ENCODE data around the gene GBGT1. TPM values are rescaled to one million over a fixed set of nuclear protein-coding genes. Genes with fewer than 3 reads are reported as not detected.

The GBGT1 gene
- total RNA-seq, 1 donor from 2014 or later: 32.8 TPM

DNA sequence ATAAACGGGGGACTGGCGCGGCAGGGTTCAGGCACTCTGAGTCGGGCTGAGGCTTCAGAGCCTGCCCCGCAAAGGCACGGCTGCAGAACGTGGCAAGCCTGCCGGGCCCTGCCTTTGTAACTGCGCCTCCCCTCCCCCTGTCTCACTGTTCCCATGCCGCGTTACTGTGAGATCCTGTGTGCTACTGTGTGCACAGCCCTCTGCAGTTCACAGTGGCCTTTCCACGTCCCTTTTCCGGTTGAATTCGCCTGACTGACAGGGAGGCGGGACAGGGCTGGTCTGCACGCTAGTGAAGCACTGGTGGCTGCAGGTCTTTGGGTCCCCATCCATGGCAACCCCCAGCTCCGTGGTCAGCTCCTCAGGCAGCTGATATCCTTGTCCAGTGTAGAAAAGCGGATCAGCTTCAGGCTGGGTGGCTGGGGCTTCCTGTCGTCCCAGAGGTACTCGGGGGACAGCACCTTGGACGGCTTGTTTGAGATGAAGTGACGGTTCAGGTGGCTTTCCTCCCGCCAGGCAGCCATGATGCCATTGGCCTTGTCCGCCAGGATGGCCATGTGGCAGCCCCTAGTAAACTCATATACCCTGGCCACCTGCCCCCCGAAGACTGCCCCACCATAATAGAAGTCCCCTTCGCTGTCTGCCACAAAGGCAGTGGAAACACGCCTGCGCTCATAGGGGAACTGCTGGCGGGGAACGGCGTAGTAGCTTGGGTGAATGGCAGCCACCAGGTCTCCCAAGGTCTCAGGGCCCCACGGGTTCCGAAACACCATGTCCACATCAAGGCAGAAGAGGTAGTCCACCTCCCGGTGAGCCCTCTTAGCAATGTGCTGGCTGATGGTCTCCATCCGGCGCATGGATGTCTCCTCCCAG, 10.3 kb downstream of the GBGT1 start:
- Mint-ChIP-seq H3K9me3 (no peaks in the 10 kb centered on the region), H3K27ac (no peak overlapping the region), H3K4me1 (no peaks in the 10 kb centered on the region), H3K27me3 (ENCODE audit: low read depth) (no peaks in the 10 kb centered on the region), H3K4me3 (no peak overlapping the region), H3K36me3 (peaks cover 5% of the 10 kb centered on the region)
- TF ChIP-seq, protein P1, sequence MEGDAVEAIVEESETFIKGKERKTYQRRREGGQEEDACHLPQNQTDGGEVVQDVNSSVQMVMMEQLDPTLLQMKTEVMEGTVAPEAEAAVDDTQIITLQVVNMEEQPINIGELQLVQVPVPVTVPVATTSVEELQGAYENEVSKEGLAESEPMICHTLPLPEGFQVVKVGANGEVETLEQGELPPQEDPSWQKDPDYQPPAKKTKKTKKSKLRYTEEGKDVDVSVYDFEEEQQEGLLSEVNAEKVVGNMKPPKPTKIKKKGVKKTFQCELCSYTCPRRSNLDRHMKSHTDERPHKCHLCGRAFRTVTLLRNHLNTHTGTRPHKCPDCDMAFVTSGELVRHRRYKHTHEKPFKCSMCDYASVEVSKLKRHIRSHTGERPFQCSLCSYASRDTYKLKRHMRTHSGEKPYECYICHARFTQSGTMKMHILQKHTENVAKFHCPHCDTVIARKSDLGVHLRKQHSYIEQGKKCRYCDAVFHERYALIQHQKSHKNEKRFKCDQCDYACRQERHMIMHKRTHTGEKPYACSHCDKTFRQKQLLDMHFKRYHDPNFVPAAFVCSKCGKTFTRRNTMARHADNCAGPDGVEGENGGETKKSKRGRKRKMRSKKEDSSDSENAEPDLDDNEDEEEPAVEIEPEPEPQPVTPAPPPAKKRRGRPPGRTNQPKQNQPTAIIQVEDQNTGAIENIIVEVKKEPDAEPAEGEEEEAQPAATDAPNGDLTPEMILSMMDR (IDR thresholded peaks at IDR 0.05; ENCODE audit: unreplicated experiment): no peak
- DNase-seq (ENCODE audit: low spot score in 2 of 2, unreplicated experiment in 2 of 2): no peak

DNA sequence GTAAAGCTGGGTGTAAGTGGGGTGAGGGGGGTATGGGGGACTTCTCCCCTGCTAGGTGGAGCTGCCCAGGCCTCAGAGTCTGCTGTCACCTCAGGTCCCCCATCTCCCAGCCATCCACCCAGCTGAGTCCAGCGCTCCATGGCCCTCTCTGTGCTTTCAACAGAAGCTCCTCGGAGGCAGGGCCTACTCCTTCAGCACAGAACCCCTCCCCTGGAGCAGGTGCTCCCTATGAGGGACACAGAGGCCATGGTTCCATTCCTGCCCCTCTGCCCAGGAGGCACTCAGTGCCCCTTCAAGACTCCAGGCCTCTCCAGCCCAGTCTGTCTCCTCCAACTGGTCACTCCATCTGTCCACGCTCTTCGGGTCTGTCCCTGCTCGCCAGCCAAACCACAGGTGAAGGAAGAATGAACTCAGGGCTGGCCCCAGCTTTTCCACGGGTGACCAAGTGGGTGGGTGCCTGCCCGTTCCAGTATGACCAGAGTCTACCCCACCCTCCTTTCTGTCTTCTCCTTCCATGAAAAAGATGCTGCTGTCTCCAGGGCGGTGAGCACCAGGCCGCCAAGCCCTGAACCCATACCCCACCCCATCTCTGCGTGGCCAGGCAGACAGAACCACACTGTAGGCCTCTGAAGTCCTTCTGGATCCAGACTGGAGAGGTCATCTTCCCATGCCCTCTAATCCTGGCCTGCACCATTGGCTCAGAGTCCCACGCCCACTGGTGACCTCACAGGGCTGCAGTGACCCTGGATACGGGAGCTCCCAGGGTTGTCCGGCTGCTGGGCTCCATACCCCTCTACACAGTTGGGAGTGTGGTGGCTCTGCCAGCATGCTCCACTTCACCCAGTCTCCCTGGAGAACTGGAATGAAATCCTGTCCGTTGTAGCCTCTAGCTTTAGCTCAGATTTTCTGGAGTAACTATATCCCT, 11.9 kb downstream of the GBGT1 start:
- peaks cover 15% of the 10 kb centered on the region for H3K4me1 Mint-ChIP-seq
- TF ChIP-seq, protein P1 (IDR thresholded peaks at IDR 0.05; ENCODE audit: unreplicated experiment): no peak
- no peak overlapping the region for H3K4me3 Mint-ChIP-seq
- DNase-seq (ENCODE audit: low spot score in 2 of 2, unreplicated experiment in 2 of 2): no peak
- no peak overlapping the region for H3K27ac Mint-ChIP-seq
- H3K9me3 Mint-ChIP-seq: no peaks in the 10 kb centered on the region
- no peaks in the 10 kb centered on the region for H3K36me3 Mint-ChIP-seq
- H3K27me3 Mint-ChIP-seq (ENCODE audit: low read depth): no peaks in the 10 kb centered on the region

DNA sequence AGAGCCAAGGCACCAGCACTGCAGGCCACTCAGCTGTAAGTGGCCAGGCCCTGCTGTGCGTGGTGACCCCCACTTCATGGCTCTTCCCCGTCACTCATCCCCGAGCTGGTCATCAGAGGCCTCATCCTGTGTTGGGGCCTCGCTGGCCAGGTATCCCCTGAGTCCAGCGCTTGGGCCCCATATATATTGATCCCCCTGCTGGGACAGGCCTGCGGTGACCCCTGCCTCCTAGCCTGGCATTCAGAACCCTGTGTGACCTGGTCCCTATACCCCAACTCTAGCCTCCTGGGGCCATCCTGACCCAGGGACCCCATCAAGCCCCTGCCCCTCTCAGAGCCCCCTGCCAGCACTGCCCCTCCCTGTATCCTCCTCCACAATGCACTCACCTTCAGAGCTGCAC, 12.7 kb downstream of the GBGT1 start:
- TF ChIP-seq, protein P1 (IDR thresholded peaks at IDR 0.05; ENCODE audit: unreplicated experiment): no peak
- DNase-seq (ENCODE audit: low spot score in 2 of 2, unreplicated experiment in 2 of 2): no peak
- Mint-ChIP-seq H3K36me3 (no peaks in the 10 kb centered on the region), H3K4me1 (peaks cover 16% of the 10 kb centered on the region), H3K27ac (no peak overlapping the region), H3K9me3 (no peaks in the 10 kb centered on the region), H3K27me3 (ENCODE audit: low read depth) (no peaks in the 10 kb centered on the region), H3K4me3 (peak overlapping the region; percentile 36)

DNA sequence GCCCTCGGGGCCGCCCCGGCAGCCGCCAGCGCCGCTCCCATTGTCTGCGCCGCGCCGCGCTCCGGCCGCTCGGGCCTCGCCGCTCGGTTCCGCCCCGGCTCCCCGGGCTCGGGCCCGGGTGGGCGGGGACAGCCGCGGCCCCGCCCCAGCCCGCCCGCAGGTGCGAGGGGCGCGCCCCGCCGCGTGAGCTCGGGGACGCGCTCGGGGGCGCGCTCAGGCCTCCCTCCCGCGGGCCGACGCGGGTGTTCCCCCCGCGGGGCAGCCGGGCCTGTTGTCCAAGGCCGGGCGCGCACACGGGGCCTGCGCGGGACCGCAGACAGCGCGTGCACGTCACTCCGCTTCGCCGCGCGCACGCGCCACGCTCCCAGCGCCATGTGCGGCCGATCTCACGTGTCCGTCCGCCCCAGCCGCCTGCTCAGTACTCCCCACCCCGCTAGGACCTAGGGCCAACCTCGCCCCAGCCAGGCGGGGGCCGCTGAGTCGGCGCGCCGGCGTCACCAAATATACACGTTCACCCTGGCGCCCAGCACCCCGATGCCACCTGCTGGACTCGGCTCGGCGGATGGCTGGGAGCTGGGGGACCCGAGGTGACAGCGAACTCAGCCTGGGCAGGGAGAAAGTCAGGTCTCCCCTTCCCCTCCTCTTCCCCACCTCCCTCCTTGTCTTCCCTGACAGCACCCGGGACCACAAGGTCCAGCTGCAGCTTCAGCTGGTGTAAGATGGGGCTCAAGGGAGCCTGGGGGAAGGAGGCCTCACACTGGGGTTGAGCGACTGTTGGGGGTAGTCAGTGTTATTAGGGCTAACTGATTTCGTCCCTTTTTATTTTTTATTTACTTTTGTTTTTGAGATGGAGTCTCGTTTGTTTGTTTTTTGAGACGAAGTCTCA, 14.3 kb downstream of the GBGT1 start:
- Mint-ChIP-seq H3K36me3 (no peaks in the 10 kb centered on the region), H3K27ac (peak overlapping the region; percentile 56)

More for the DNA sequence above, 14.3 kb downstream of the GBGT1 start:
- Mint-ChIP-seq H3K9me3 (no peaks in the 10 kb centered on the region), H3K4me1 (peaks cover 27% of the 10 kb centered on the region), H3K27me3 (ENCODE audit: low read depth) (no peaks in the 10 kb centered on the region), H3K4me3 (peak overlapping the region; percentile 64)
- TF ChIP-seq, protein P1 (IDR thresholded peaks at IDR 0.05; ENCODE audit: unreplicated experiment): no peak
- DNase-seq (ENCODE audit: low spot score in 2 of 2, unreplicated experiment in 2 of 2): peak; percentile 73 to 81

All from mesothelial cell of epicardium (in vitro differentiated cells).